Heart left ventricle (tissue), 16 donors: ENCODE results near the gene HHIPL1. TPM values are rescaled to one million over a fixed set of nuclear protein-coding genes. Genes with fewer than 3 reads are reported as not detected.

Experiments used
- ATAC-seq, 4 donors: fragments of 200-7000 bp; cut with Tn5 transposase; one replicate each; pipeline ENCODE4 v1.9.1; 2020 to 2022; ENCODE audit warnings: moderate library complexity in 4 of 4, mild to moderate bottlenecking in 3 of 4, moderate number of reproducible peaks in 1 of 4
- DNase-seq, 5 donors: peaks; one replicate each; pipeline ENCODE4 v3.0.0-alpha.2; 2020
- H3K27ac ChIP-seq, 12 donors: fragments of 200-600 bp; sonication (generic) in 4 of 12; one replicate each; pipeline versions ENCODE4 v1.5.0 to v1.8.0; 2016 to 2022; ENCODE audit warnings: mild to moderate bottlenecking in 2 of 12
- H3K27me3 ChIP-seq, 9 donors: fragments of 200-600 bp; sonication (generic) in 2 of 9; one replicate each; pipeline versions ENCODE4 v1.5.1 to v1.8.0; 2016 to 2022; ENCODE audit warnings: mild to moderate bottlenecking in 3 of 9
- H3K36me3 ChIP-seq, 9 donors: fragments of 200-600 bp; sonication (generic) in 2 of 9; one replicate each; pipeline versions ENCODE4 v1.5.0 to v1.8.0; 2018 to 2022; ENCODE audit warnings: mild to moderate bottlenecking in 2 of 9
- H3K4me1 ChIP-seq, 12 donors: fragments of 200-600 bp; sonication (generic) in 4 of 12; one replicate each; pipeline versions ENCODE4 v1.5.0 to v1.8.0; 2016 to 2022; ENCODE audit warnings: mild to moderate bottlenecking in 3 of 12
- H3K4me3 ChIP-seq, 12 donors: fragments of 200-600 bp; sonication (generic) in 4 of 12; one replicate each; pipeline versions ENCODE4 v1.5.0 to v1.8.0; 2017 to 2022; ENCODE audit warnings: mild to moderate bottlenecking in 9 of 12, moderate library complexity in 4 of 12
- H3K9me3 ChIP-seq, 12 donors: fragments of 200-600 bp; sonication (generic) in 4 of 12; one replicate each; pipeline versions ENCODE4 v1.5.0 to v1.8.0; 2016 to 2022; ENCODE audit warnings: mild to moderate bottlenecking in 1 of 12
- POLR2A ChIP-seq, 2 donors: fragments of 450-650 bp; IDR thresholded peaks; one replicate each; pipeline ENCODE4 v1.6.1; 2017; ENCODE audit warnings: antibody characterized with exemption in 2 of 2, mild to moderate bottlenecking in 2 of 2, moderate library complexity in 2 of 2
- WGBS, 4 donors: extraction: QIAGEN DNeasy Blood & Tissue Kit in 2 of 4; methylation state at CpG; one replicate each; pipeline versions ENCODE4 v1.1.5 to v1.1.7; 2013 to 2018; 5-methylcytosine and 5-hydroxymethylcytosine counted together
- intact Hi-C, 10 donors: fragments of 100-400 bp; cut with DNase I; formaldehyde crosslinking; loops; one replicate each; pipeline versions ENCODE4 v1.11.1 to v1.14.2; 2022
- polyA plus RNA-seq, 2 donors: library from polyadenylated mRNA; stranded (reverse); fragments of 200-250 nt; gene quantifications; one replicate each; pipeline ENCODE4 v1.2.3, GENCODE V29; 2013
- total RNA-seq, 9 donors: library from RNA; depleted of rRNA in 2 of 9; stranded (reverse); fragments of >200 nt in 2 of 9; fragmentation: NEBNext Ultra II Directional in 3 of 9; extraction: Animal tissue kit (Norgen Biotek cat#: 25700) in 3 of 9; gene quantifications; one replicate each; pipeline versions ENCODE4 v1.1.0 to v1.2.4, GENCODE V29; 2016 to 2023
- TF ChIP-seq, protein P1 (sequence below), 12 donors: fragments of 200-600 bp; sonication (generic) in 4 of 12; IDR thresholded peaks; one replicate each; pipeline versions ENCODE4 v1.5.0 to v1.8.0; 2018 to 2022; ENCODE audit warnings: antibody characterized with exemption in 12 of 12, mild to moderate bottlenecking in 5 of 12
- donor health status: ischemic (EF 13 %, LVEDD 7.1; RV severe dilation, severe dysfunction).
- donor health status: healthy with polysubstance abuse.
- donor health status: DM: no; HTN: yes; CAD: no.
- donor health status: DM: no; HTN: no; CAD: no.
- donor health status: ischemic (EF 25% LVEDD 6.9; RV normal size, moderate dysfunction).
- donor health status: ischemic (EF 25% LVEDD 5.7; RV mildly dilated, moderate dysfunction).
- donor health status: healthy.
- donor health status: DM: yes; HTN: yes; CAD: no.
- donor health status: ischemic (EF 35%, LVEDD 5.7; RV mildly dilated, moderate dysfunction).
- donor health status: nonischemic (EF 11% LVEDD 7.7; RV severe dilation, severe dysfunction).
- donor health status: DM: yes; HTN: yes; CAD: no.
- donor health status: PGD.
- donor health status: ischemic (EF 29% LVEDD 5.4; RV normal size, mild dysfunction).
- donor health status: nonischemic (EF 23%, LVEDD 6.1; RV moderate dilation, normal function).

HHIPL1 gene
- total and polyA plus RNA-seq, 11 donors: 0.34 to 3.1 (median 1.1) TPM

DNA sequence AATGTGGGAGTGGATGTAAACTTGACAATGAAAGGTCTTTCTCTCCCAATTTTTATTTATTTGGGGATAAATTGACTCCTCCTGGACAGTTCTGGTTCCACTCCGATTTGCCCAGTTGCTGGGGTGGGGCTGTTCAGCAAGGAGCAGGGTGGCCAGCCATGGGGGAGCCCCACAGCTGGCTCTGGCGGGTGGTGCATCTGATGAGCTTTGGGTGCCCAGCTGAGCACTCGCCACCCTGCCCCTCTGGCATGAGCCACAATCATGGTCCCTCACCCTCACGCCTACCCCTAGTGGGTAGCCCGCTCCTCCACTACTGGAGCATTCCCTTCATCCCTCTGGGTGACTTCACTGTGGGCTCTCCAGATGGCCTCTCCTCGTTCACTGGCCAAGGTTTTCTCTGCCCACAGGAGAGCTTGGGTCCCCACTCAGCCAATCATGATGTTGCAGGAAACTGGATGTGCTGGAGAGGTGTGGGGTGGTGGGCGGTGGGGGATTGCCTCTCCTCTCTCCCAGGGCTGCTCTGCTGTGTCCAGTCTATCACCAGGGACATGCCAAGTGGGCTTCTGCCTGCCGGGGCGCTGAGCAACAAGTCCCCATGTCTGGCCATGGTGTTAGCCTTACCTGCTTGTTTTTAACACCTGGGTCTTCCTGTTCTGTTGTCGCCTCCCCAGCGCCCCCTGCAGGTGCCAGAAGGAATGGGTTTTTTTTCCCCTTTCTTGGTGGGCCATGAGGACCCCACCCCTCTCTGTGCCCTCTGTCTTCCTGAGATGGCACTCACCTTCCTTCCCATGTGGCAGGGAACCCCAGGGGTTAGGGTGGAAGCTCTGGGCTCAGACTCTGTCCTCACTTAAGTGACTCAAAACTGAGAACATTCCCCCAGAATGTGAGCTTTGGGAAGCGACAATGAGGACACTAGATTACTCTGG, 42.6 kb downstream of the HHIPL1 start:
- intact Hi-C loops: no loop called here
- Histone ChIP-seq H3K36me3 (no peaks in the 10 kb centered on the region), H3K4me3 (no peak overlapping the region), H3K4me1 (peaks cover 0 to 23% (median 13%) of the 10 kb centered on the region in 12 donors), H3K27me3 (peaks cover 0 to 8% (median 0%) of the 10 kb centered on the region in 9 donors), H3K9me3 (no peaks in the 10 kb centered on the region), H3K27ac (no peak overlapping the region)
- no peak for TF ChIP-seq POLR2A (IDR thresholded peaks at IDR 0.05)
- TF ChIP-seq, protein P1, sequence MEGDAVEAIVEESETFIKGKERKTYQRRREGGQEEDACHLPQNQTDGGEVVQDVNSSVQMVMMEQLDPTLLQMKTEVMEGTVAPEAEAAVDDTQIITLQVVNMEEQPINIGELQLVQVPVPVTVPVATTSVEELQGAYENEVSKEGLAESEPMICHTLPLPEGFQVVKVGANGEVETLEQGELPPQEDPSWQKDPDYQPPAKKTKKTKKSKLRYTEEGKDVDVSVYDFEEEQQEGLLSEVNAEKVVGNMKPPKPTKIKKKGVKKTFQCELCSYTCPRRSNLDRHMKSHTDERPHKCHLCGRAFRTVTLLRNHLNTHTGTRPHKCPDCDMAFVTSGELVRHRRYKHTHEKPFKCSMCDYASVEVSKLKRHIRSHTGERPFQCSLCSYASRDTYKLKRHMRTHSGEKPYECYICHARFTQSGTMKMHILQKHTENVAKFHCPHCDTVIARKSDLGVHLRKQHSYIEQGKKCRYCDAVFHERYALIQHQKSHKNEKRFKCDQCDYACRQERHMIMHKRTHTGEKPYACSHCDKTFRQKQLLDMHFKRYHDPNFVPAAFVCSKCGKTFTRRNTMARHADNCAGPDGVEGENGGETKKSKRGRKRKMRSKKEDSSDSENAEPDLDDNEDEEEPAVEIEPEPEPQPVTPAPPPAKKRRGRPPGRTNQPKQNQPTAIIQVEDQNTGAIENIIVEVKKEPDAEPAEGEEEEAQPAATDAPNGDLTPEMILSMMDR (IDR thresholded peaks at IDR 0.05): peak in 11 of 12 donors; percentile 31 to 62 (median 56)
- WGBS, 4 donors: 57 to 71% (median 70%) methylated on average over 8 to 12 of the region's 12 CpGs
- no peak for ATAC-seq
- no peak for DNase-seq

DNA sequence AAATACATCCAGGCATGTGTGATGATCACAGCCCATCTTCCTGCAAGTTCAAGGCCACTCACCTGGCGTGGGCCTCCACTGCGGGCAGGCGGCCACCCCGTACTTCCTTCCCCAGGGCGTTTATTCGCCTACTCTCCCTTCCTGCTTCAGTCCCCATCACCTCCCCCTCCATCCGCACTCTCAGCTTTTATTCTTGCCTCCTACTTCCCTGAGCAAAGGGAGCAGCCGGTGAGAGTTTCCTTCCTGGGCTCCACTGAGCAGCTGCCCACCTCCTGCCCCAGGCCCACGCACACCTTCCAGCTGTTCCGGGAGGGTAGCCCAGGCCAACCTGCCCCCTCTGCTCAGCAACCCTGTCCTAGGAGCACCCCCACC, 43.3 kb downstream of the HHIPL1 start:
- WGBS, 4 donors: 52 to 71% (median 63%) methylated on average over 10 of the region's 10 CpGs
- no peak for ATAC-seq
- Histone ChIP-seq H3K9me3 (no peaks in the 10 kb centered on the region), H3K36me3 (no peaks in the 10 kb centered on the region), H3K4me3 (no peak overlapping the region), H3K27ac (no peak overlapping the region), H3K27me3 (peaks cover 0 to 8% (median 0%) of the 10 kb centered on the region in 9 donors), H3K4me1 (peaks cover 0 to 17% (median 7%) of the 10 kb centered on the region in 12 donors)
- intact Hi-C loops: no loop called here
- DNase-seq: no peak
- no peak for TF ChIP-seq POLR2A (IDR thresholded peaks at IDR 0.05)
- TF ChIP-seq, protein P1 (IDR thresholded peaks at IDR 0.05): no peak

DNA sequence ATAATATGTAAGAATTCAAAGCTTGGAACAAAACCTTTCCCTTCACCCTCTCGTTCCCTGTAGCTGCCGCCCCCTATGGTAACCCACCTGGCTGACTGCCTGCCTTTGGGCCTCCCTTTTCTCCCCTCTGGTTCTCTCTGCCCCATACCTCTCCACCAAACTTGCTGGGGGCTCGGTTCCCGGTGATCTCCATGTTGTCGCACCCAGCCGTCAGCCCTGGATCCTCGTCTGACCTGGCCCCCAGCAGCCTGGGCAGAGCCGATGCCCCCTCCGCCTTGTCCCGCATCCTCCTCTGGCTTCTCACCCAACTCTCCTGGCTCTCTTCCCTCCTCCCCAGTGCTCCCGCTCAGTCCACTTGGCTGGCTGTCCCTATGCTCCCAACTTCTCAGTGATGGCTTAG, 43.7 kb downstream of the HHIPL1 start:
- TF ChIP-seq, protein P1 (IDR thresholded peaks at IDR 0.05): no peak
- TF ChIP-seq POLR2A (IDR thresholded peaks at IDR 0.05): no peak
- Histone ChIP-seq H3K4me3 (no peak overlapping the region), H3K27ac (no peak overlapping the region), H3K9me3 (no peaks in the 10 kb centered on the region), H3K36me3 (no peaks in the 10 kb centered on the region), H3K27me3 (peaks cover 0 to 8% (median 0%) of the 10 kb centered on the region in 9 donors), H3K4me1 (peaks cover 0 to 12% (median 5%) of the 10 kb centered on the region in 12 donors)
- WGBS, 4 donors: 73 to 86% (median 79%) methylated on average over 11 of the region's 11 CpGs
- intact Hi-C loops: no loop called here
- DNase-seq (no peak), ATAC-seq (no peak)
